ENCODE data around the gene TAGAP.

- TF ChIP-seq CTCF (conservative IDR thresholded peaks at IDR 0.05; ENCODE audit: low read length) (no peak), EZH2phosphoT487 (IDR thresholded peaks at IDR 0.05; ENCODE audit: borderline replicate concordance, low read depth, low read length) (no peak)
Measured at GRCh38 chr6:159030168-159030567, 14.6 kb downstream of the TAGAP start.
